Effector memory CD4-positive, alpha-beta T cell (primary cell): Measurements from ENCODE around the gene KCNH2.

ENCODE experiments used
- DNase-seq, 3 donors: peaks; one replicate each; pipeline ENCODE4 v3.0.0-alpha.2; 2020
- H3K27ac ChIP-seq: 2 replicates; pipeline ENCODE4 v1.7.0; 2013; ENCODE audit warnings: mild to moderate bottlenecking, low read length, moderate library complexity; ENCODE audit not compliant: insufficient read depth, poor library complexity, severe bottlenecking
- H3K27me3 ChIP-seq: replicated peaks from 2 replicates; pipeline ENCODE4 v1.7.0; 2013; ENCODE audit warnings: mild to moderate bottlenecking, low read length; ENCODE audit not compliant: insufficient read depth, control insufficient read depth, poor library complexity, severe bottlenecking
- H3K36me3 ChIP-seq: 2 replicates; pipeline ENCODE4 v1.7.0; 2013; ENCODE audit warnings: mild to moderate bottlenecking, low read length, moderate library complexity; ENCODE audit not compliant: control insufficient read depth, insufficient read depth
- H3K4me1 ChIP-seq: 2 replicates; pipeline ENCODE4 v1.7.0; 2013; ENCODE audit warnings: low read length, mild to moderate bottlenecking; ENCODE audit not compliant: control insufficient read depth, insufficient read depth, poor library complexity, severe bottlenecking
- H3K4me3 ChIP-seq: 2 replicates; pipeline ENCODE4 v1.7.0; 2013; ENCODE audit warnings: low read length, low read depth, mild to moderate bottlenecking; ENCODE audit not compliant: insufficient read depth, poor library complexity, severe bottlenecking
- H3K9me3 ChIP-seq: 2 replicates; pipeline ENCODE4 v1.7.0; 2013; ENCODE audit warnings: mild to moderate bottlenecking, low read length, moderate library complexity; ENCODE audit not compliant: control insufficient read depth

KCNH2 gene

DNA sequence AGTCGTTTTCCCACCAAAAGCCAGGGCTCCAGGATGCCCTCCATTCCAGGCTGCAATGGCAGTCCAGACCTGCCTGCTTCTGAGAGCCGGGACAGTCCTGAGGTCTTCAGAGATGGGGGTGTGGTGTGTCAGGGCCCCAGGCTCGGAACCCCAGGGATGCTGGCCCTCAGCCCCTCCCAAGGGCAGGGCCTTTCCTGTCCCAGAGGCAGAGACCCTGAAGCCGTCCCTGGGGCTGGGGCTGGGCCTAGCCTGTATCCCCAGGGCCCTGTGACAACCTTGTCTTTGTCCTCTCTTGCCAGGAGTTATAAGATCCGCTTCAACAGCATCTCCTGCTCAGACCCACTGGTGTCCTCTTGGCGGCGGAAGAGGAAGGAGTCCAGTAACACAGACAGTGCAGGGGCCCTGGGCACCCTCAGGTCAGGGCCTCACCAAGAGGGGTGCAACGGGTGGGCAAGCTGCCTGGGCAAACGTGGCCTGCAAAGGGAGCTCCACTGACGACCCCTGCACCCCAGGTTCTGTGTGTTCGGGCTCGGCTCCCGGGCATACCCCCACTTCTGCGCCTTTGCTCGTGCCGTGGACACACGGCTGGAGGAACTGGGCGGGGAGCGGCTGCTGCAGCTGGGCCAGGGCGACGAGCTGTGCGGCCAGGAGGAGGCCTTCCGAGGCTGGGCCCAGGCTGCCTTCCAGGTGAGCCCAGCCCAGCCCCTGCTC, 28.6 kb upstream of the KCNH2 start:
- no peak overlapping the region for H3K27ac ChIP-seq
- no peak overlapping the region for H3K4me3 ChIP-seq
- DNase-seq = no peak
- H3K4me1 ChIP-seq = peaks cover 49% of the 10 kb centered on the region
- peaks cover 2% of the 10 kb centered on the region for H3K36me3 ChIP-seq
- no peaks in the 10 kb centered on the region for H3K27me3 ChIP-seq
- H3K9me3 ChIP-seq = no peaks in the 10 kb centered on the region

- no peaks in the 10 kb centered on the region for H3K27me3 ChIP-seq
- H3K4me3 ChIP-seq = no peak overlapping the region
- peaks cover 41% of the 10 kb centered on the region for H3K4me1 ChIP-seq
- peaks cover 7% of the 10 kb centered on the region for H3K36me3 ChIP-seq
- DNase-seq = no peak
- H3K27ac ChIP-seq = no peak overlapping the region
- no peaks in the 10 kb centered on the region for H3K9me3 ChIP-seq
Observed at GRCh38 chr7:151005566-151005965, 27.4 kb upstream of the KCNH2 start.

- no peak overlapping the region for H3K27ac ChIP-seq
- no peak overlapping the region for H3K4me3 ChIP-seq
- no peaks in the 10 kb centered on the region for H3K27me3 ChIP-seq
- H3K36me3 ChIP-seq = peaks cover 7% of the 10 kb centered on the region
- no peak for DNase-seq
- H3K9me3 ChIP-seq = no peaks in the 10 kb centered on the region
- H3K4me1 ChIP-seq = peaks cover 32% of the 10 kb centered on the region
Observed at GRCh38 chr7:151003572-151003971, 25.5 kb upstream of the KCNH2 start.

- no peaks in the 10 kb centered on the region for H3K9me3 ChIP-seq
- no peak overlapping the region for H3K4me3 ChIP-seq
- H3K36me3 ChIP-seq = peaks cover 7% of the 10 kb centered on the region
- H3K4me1 ChIP-seq = peaks cover 28% of the 10 kb centered on the region
- no peaks in the 10 kb centered on the region for H3K27me3 ChIP-seq
- H3K27ac ChIP-seq = no peak overlapping the region
- DNase-seq = no peak
Observed at GRCh38 chr7:151001546-151001945, 23.4 kb upstream of the KCNH2 start.

GRCh38 chr7:151000897-151001495, 22.9 kb upstream of the KCNH2 start:
- H3K36me3 ChIP-seq = peaks cover 7% of the 10 kb centered on the region
- H3K4me3 ChIP-seq = no peak overlapping the region
- peaks cover 32% of the 10 kb centered on the region for H3K4me1 ChIP-seq
- no peak overlapping the region for H3K27ac ChIP-seq
- no peak for DNase-seq
- no peaks in the 10 kb centered on the region for H3K27me3 ChIP-seq
- no peaks in the 10 kb centered on the region for H3K9me3 ChIP-seq

DNA sequence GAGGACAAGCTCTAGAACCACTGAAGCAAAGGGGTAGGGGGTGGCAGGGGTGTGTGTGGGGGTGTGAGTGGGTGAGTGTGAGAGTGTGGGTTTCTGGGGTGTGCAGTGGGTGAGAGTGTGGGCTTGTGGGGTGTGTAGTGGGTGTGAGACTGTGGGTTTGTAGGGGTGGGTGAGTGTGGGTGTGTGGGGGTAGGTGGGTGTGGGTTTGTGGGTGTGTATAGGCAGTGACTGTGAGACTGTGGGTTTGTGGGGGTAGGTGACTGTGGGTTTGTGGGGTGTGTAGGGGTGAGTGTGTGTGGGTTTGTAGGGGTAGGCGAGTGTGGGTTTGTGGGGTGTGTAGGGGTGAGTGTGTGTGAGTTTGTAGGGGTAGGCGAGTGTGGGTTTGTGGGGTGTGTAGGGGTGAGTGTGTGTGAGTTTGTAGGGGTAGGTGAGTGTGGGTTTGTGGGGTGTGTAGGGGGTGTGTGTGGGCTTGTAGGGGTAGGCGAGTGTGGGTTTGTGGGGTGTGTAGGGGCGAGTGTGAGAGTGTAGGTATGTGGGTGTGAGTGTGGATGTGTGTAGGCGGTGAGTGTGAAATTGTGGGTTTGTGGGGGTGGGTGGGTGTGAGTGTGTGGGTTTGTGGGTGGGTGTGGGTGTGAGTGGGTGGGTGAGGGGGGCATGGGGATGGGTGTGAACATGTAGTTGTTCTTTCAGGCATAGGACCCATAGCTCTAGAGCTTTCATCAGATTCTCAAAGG, 21.5 kb upstream of the KCNH2 start:
- no peak overlapping the region for H3K4me3 ChIP-seq
- no peak for DNase-seq
- peaks cover 39% of the 10 kb centered on the region for H3K4me1 ChIP-seq
- H3K27ac ChIP-seq = peak overlapping the region; percentile 22
- no peaks in the 10 kb centered on the region for H3K27me3 ChIP-seq
- peaks cover 7% of the 10 kb centered on the region for H3K36me3 ChIP-seq
- no peaks in the 10 kb centered on the region for H3K9me3 ChIP-seq

DNA sequence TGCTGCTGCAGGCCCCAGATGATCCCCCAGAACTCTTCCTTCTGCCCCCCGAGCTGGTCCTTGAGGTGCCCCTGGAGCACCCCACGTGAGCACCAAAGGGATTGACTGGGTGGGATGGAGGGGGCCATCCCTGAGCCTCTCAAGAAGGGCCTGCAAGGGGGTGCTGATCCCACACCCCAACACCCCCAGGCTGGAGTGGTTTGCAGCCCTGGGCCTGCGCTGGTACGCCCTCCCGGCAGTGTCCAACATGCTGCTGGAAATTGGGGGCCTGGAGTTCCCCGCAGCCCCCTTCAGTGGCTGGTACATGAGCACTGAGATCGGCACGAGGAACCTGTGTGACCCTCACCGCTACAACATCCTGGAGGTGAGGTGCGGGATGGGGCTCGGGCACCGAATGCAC, 20.9 kb upstream of the KCNH2 start:
- DNase-seq = no peak
- Histone ChIP-seq H3K4me1 (peaks cover 46% of the 10 kb centered on the region), H3K27ac (peak overlapping the region; percentile 22), H3K36me3 (peaks cover 7% of the 10 kb centered on the region), H3K9me3 (no peaks in the 10 kb centered on the region), H3K4me3 (no peak overlapping the region), H3K27me3 (no peaks in the 10 kb centered on the region)

- no peaks in the 10 kb centered on the region for H3K27me3 ChIP-seq
- DNase-seq = no peak
Observed at GRCh38 chr7:150998341-150998740, 20.2 kb upstream of the KCNH2 start.

DNA sequence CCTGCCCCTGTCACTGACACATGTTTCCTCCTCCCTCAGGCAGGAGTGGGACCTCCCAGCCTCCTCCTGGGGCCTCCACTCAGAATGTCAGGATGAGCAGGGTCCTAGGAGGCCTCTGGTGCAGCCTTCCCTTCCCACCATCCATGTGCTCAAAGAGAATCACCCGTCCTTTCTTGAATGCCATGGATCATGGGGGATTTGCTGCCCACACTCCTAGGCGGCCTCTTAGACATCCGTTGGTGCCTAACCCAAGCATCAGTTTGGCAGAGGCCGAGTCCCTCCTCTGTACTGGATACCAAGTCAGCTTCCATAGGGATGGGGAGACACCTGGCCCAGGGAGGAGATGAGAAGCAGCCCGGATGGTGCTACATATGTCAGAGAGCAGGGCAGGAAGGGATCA, 19.7 kb upstream of the KCNH2 start:
- H3K4me3 ChIP-seq = no peak overlapping the region
- no peak for DNase-seq
- peaks cover 48% of the 10 kb centered on the region for H3K4me1 ChIP-seq
- H3K27me3 ChIP-seq = no peaks in the 10 kb centered on the region
- peaks cover 7% of the 10 kb centered on the region for H3K36me3 ChIP-seq
- no peak overlapping the region for H3K27ac ChIP-seq
- H3K9me3 ChIP-seq = no peaks in the 10 kb centered on the region

More at GRCh38 chr7:150998341-150998740, 20.2 kb upstream of the KCNH2 start:
- H3K4me1 ChIP-seq = peaks cover 48% of the 10 kb centered on the region
- H3K36me3 ChIP-seq = peaks cover 7% of the 10 kb centered on the region
- no peak overlapping the region for H3K27ac ChIP-seq
- H3K4me3 ChIP-seq = no peak overlapping the region
- H3K9me3 ChIP-seq = no peaks in the 10 kb centered on the region

GRCh38 chr7:150997075-150997511, 19.0 kb upstream of the KCNH2 start:
- H3K4me3 ChIP-seq = no peak overlapping the region
- peaks cover 48% of the 10 kb centered on the region for H3K4me1 ChIP-seq
- no peak for DNase-seq

More at GRCh38 chr7:150997075-150997511, 19.0 kb upstream of the KCNH2 start:
- Histone ChIP-seq H3K27me3 (no peaks in the 10 kb centered on the region), H3K27ac (no peak overlapping the region), H3K9me3 (no peaks in the 10 kb centered on the region), H3K36me3 (peaks cover 7% of the 10 kb centered on the region)
